Spinal cord (tissue), 10 donors: ENCODE data around the gene MUS81. TPM values are rescaled to one million over a fixed set of nuclear protein-coding genes. Genes with fewer than 3 reads are reported as not detected.
A peak's percentile ranks its signal among the peaks of the same experiment; 100 is the strongest.

Experiments used
- DNase-seq, 6 donors: peaks; one replicate each; pipeline versions ENCODE4 v3.0.0 to v3.0.0-alpha.2; 2013 to 2015; ENCODE audit warnings: low spot score in 6 of 6, low read depth in 4 of 6
- H3K27ac ChIP-seq: one replicate; pipeline ENCODE4 v1.5.1; 2013; ENCODE audit warnings: low read depth, low read length, control low read depth
- H3K27me3 ChIP-seq: one replicate; pipeline ENCODE4 v1.6.1; 2013; ENCODE audit warnings: low read length; ENCODE audit not compliant: control insufficient read depth, insufficient read depth
- H3K36me3 ChIP-seq: one replicate; pipeline ENCODE4 v1.6.1; 2013; ENCODE audit warnings: low read length; ENCODE audit not compliant: control insufficient read depth, insufficient read depth
- H3K4me1 ChIP-seq: one replicate; pipeline ENCODE4 v1.6.1; 2013; ENCODE audit warnings: low read length; ENCODE audit not compliant: control insufficient read depth, insufficient read depth
- H3K4me3 ChIP-seq: one replicate; pipeline ENCODE4 v1.5.1; 2013; ENCODE audit warnings: low read depth, low read length, control low read depth
- H3K9me3 ChIP-seq: one replicate; pipeline ENCODE4 v1.6.1; 2013; ENCODE audit warnings: low read length; ENCODE audit not compliant: control insufficient read depth, insufficient read depth
- WGBS: methylation state at CpG from one replicate; pipeline ENCODE4 v1.1.5; 2013; ENCODE audit warnings: missing lambda C conversion rate; ENCODE audit not compliant: insufficient coverage; 5-methylcytosine and 5-hydroxymethylcytosine counted together
- polyA plus RNA-seq, 2 donors: library from polyadenylated mRNA; unstranded; fragments of 120-200 nt; gene quantifications; one replicate each; pipeline ENCODE4 v1.2.1, GENCODE V29; 2013; ENCODE audit not compliant: insufficient read length in 2 of 2
- total RNA-seq, 2 donors: library from RNA; depleted of rRNA in 1 of 2; stranded (reverse); fragments of 120-200 nt in 1 of 2; fragments of >200 nt in 1 of 2; gene quantifications; one replicate each; pipeline versions ENCODE4 v1.2.3 to v1.2.4, GENCODE V29; 2013 to 2014
- donor health status: healthy.

Gene MUS81
- total and polyA plus RNA-seq, 4 donors = 24.9 to 62.0 (median 53.6) TPM

DNA sequence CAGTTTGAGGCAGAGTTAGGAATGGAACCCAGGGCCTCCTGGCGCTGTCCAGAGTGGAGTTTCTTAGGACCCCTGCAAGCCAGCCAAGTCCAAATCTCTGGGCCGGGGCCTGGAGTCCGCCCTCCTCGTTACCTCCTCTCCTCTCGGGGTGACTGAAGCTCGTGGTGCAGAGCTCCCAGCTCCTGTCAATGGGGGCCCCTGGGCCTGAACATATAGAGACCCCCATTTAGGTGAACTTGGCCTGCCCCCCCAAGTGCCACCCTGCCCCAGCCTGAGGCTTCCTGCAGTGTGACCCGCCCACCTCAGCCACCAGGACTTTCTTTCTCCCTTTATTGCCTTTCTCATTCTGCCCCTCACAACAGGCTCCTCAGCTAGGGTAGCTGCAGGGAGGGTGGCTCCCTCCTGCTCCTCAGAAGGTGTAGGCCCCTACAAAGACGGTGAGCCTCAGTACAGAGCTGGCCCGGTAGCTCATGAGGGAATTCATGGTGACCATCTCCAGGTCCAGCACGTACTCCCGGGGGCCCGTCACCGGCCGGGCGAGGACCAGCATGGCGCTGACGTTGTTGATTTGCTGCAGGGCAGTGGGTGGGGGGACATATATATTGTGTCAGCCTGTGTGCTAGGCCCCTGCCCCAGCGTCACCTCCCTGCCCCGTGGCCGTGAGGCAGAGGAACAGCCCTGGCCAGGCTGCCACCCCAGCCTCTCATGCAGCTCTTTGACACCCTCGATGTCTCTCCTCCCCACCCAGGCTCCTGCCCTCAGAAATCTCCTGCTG is 6.5 kb downstream of the MUS81 start:
- Histone ChIP-seq H3K4me3 (no peak overlapping the region), H3K27me3 (no peaks in the 10 kb centered on the region), H3K9me3 (no peaks in the 10 kb centered on the region), H3K4me1 (peaks cover 31% of the 10 kb centered on the region), H3K36me3 (peaks cover 89% of the 10 kb centered on the region), H3K27ac (no peak overlapping the region)
- no peak for DNase-seq
- WGBS = 88% methylated on average over 21 of the region's 21 CpGs

DNA sequence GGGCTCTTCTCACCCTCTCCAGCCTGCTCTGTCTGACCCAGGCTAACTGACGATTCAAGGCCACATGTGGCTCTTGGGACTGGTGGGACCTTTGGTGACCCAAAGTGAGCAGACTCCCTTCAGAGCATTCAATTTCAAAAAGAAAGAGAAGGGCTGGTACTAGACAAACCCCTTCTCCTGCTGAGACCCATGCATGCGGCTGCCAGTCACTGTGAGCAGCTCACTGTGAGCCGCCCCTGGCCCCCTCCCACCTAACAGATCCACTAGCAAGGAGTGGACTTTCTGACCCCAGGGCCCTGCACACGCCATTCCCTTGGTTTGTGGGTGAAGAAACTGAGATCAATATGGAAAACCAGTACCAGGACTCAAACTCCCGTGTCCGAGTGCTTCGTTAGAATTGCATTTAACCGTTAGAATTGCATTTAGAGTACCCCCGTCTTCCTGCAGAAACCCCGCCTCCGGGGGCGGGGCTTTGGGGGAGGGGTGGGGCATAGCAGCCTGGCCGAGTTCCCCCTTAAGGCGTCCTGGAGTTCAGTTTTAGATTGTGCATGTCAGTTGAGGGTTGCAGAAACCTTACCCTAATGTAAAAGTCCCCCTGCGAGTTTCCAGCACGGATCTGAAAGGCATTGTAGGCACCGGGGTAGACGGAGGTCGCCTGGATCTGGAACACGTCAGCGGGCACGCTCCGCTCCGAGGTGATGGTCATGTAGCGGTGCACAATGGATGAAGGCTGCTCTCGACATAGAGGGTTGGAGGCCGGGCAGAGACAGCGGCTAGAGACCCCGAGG is 7.2 kb downstream of the MUS81 start:
- peaks cover 81% of the 10 kb centered on the region for H3K36me3 ChIP-seq
- H3K4me3 ChIP-seq = no peak overlapping the region
- H3K27me3 ChIP-seq = no peaks in the 10 kb centered on the region
- peaks cover 29% of the 10 kb centered on the region for H3K4me1 ChIP-seq
- 20% methylated on average over 19 of the region's 29 CpGs for WGBS
- no peak overlapping the region for H3K27ac ChIP-seq
- DNase-seq = peak in 2 of 6 donors; percentile 63 to 76
- no peaks in the 10 kb centered on the region for H3K9me3 ChIP-seq

DNA sequence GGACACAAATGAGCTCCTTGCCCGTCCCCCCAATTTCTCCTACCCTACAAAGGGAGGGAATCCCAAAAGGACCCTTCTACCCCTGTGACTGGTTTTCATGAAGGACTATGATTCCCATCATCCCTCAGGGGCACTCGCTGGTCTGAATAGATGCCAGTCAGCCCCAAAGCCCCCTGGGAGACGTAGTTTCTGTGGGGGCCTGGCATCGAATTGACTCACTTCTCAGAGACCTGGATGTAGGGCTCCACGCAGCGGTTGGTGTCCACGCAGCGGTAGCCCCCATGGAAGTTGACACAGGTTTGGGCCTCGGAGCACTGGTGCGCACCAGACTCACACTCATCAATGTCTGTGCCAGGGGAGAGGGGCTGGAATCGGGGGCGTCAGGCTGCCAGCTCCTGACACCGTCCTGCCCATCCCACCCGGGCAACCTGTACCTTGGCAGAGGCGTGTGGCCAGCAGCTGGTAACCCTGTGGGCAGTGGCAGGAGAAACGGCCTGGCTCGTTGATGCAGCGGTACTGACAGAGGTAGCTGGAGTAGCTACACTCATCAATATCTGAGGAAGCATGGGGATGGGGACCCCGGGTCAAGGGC is 7.9 kb downstream of the MUS81 start:
- DNase-seq = peak in 2 of 6 donors; percentile 82 to 90
- H3K27ac ChIP-seq = no peak overlapping the region
- H3K4me1 ChIP-seq = peaks cover 30% of the 10 kb centered on the region
- H3K27me3 ChIP-seq = no peaks in the 10 kb centered on the region
- H3K36me3 ChIP-seq = peaks cover 74% of the 10 kb centered on the region
- H3K4me3 ChIP-seq = no peak overlapping the region
- H3K9me3 ChIP-seq = no peaks in the 10 kb centered on the region
- WGBS = 59% methylated on average over 17 of the region's 19 CpGs

DNA sequence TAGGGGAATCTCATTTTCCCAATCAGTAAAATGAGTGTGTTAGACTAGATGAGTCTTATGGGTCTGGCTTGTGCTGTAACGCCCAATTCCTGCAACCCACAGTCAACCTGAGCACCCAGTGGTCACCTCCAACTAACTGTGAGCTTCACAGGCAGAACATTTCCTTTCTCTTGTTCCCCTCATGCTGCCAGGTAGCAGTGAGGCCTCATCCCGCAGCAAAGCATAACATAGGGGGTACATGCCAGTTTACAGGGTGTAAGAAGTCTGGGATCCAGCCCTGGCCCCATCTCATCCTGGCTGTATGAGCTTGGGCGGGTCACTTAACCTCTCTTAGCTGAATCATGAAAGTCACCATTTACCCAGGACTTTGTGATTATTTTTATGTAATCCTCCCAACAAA is 8.7 kb downstream of the MUS81 start:
- no peak overlapping the region for H3K27ac ChIP-seq
- H3K4me3 ChIP-seq = no peak overlapping the region
- H3K36me3 ChIP-seq = peaks cover 67% of the 10 kb centered on the region
- no peak for DNase-seq
- 100% methylated on average over 2 of the region's 3 CpGs for WGBS
- H3K9me3 ChIP-seq = no peaks in the 10 kb centered on the region
- H3K27me3 ChIP-seq = no peaks in the 10 kb centered on the region
- H3K4me1 ChIP-seq = peaks cover 37% of the 10 kb centered on the region

DNA sequence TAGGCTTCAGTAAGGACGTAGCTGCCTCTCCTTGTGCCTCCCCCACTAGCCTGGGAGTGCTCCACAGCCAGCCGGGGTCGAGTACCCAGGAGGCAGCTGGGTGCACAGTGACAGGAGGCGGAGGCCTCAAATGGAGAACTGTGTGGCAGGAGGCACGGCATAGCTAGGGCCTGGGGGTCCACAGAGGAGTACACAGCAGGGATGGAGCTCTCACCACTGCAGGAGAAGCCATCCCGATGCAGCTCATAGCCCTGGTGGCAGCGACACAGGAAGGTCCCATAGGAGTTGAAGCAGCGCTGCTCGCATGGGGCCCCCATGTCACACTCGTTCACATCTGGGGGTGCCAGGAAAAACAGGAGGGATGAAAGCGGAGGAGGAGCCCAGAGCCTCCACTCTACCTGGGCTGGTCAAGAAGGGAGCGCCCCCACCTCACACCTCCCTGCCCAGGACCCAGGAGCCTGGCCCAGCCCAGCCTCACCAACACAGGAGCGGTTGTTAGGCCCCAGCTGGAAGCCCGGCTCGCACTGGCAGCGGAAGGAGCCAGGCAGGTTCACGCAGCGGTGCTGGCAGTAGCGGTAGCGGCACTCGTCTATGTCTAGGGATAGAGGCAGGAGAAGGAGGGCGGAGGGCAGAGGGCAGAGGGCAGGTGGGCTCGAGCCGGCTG is 9.5 kb downstream of the MUS81 start:
- H3K27me3 ChIP-seq = no peaks in the 10 kb centered on the region
- H3K9me3 ChIP-seq = no peaks in the 10 kb centered on the region
- 82% methylated on average over 19 of the region's 24 CpGs for WGBS
- no peak overlapping the region for H3K27ac ChIP-seq
- H3K4me3 ChIP-seq = no peak overlapping the region
- no peak for DNase-seq
- H3K36me3 ChIP-seq = peaks cover 58% of the 10 kb centered on the region
- peaks cover 39% of the 10 kb centered on the region for H3K4me1 ChIP-seq

DNA sequence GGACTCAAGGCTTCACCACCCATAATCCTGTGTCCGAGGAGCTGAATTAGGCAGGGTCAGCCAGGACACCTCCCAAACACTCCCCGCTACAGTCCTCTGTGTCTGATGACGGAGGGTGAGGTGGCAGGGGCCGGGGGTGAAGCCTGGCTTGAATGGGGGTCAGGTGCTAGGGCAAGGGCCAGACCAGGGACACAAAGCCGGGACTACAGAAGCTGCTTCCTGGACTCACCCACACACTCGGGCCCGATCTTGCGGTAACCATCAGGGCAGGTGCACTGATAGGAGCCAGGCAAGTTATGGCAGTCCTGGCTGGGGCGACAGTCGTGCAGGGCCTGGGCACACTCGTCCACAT is 10.1 kb downstream of the MUS81 start:
- no peaks in the 10 kb centered on the region for H3K27me3 ChIP-seq
- 92% methylated on average over 9 of the region's 11 CpGs for WGBS
- no peaks in the 10 kb centered on the region for H3K9me3 ChIP-seq
- H3K4me1 ChIP-seq = peaks cover 39% of the 10 kb centered on the region
- no peak overlapping the region for H3K27ac ChIP-seq
- peaks cover 53% of the 10 kb centered on the region for H3K36me3 ChIP-seq
- no peak for DNase-seq
- no peak overlapping the region for H3K4me3 ChIP-seq

DNA sequence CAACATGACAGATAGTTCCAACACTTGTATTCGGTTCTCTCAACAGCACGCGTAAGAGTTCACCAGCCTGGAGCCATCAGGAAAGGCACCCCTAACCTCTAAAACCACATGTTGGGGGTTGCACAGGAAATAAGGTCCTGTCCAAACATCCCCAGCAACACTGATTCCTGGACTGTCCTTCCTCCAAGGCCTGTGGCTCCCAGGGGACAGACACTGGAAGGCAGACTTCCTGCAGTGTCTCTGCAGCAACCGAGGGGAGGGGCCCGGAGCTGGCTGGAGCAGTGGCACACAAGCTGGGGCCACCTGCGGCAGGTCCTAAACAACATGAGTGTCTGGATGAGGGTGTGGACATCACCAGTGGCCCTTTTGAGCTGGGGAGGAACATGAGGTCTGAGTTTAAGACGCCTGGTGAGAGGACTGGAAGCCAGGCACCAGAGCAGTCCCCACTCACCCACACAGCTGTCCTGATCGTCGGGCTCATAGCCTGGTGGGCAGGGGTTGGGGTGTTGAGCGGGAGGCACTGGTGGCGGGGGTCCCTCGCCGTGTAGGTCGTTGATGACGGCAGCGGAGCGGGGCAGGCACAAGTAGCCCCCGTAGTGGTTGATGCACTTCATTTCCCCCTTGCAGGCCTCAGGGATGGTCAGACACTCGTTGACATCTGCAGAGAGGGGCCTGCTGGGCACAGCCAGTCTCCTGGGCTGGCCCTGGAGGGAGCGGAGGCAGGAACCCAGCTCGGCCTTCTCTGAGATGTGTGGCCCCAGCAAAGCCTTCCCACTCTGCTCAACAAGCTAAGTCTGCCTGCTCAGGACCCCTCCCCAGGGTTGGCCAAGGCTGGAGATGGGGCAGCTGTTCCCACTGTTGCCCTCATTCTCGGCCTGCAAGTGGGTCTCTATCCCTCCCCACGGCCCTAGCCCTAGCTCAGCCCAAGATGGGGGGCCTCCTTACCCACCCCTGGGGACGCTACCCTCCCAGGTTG is 10.8 kb downstream of the MUS81 start:
- Histone ChIP-seq H3K9me3 (no peaks in the 10 kb centered on the region), H3K27ac (no peak overlapping the region), H3K4me3 (no peak overlapping the region), H3K27me3 (no peaks in the 10 kb centered on the region), H3K4me1 (peaks cover 39% of the 10 kb centered on the region), H3K36me3 (peaks cover 46% of the 10 kb centered on the region)
- 78% methylated on average over 20 of the region's 24 CpGs for WGBS
- no peak for DNase-seq

DNA sequence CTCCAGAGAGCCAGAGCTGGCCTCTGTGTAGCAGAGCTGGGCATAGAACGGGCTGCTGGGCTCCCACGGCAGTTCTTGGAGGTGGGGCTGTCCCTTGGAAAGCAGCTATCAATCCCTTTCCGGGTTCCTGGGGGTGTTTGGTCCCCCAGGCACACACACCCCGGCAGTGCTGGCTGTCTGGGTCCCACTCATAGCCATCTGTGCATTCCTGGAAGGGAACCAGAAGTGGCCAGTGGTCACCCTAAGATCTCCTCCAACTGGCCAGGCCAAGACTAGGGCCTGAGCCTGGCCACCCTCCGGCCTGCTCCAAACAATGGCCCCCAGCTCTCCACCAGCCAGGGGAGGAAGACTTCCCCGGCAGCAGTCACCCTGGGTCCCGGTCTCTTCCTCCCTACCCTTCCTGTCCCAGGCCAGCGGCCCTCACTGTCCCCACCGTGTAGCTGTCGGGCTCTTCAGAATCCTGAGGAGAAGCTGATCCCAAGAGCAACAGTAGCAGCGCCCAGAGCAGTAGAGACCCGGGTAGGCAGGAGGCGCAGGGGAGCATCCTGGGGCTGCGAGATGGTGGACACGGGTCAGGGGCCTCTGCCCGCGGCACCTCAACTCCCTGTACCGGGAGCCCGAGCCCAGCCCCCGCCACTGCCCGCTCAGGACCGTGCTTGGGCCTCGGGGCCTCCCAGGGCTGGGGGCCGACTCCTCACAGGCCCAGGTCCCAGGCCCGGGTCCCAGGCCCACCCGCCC is 11.7 kb downstream of the MUS81 start:
- 20% methylated on average over 26 of the region's 26 CpGs for WGBS
- peak overlapping the region; percentile 46 for H3K4me3 ChIP-seq
- peak in 1 of 6 donors; percentile 41 for DNase-seq
- peaks cover 38% of the 10 kb centered on the region for H3K36me3 ChIP-seq
- H3K27me3 ChIP-seq = no peaks in the 10 kb centered on the region
- H3K4me1 ChIP-seq = peaks cover 39% of the 10 kb centered on the region
- H3K27ac ChIP-seq = peak overlapping the region; percentile 58
- no peaks in the 10 kb centered on the region for H3K9me3 ChIP-seq
